Measurements from ENCODE around the gene RCSD1.

GRCh38 chr1:167679714-167680113, 49.7 kb downstream of the RCSD1 start:
- TF ChIP-seq CTCF (IDR thresholded peaks at IDR 0.05) = no peak
- no peak for TF ChIP-seq POLR2A (IDR thresholded peaks at IDR 0.05)
- no peak for TF ChIP-seq EP300 (IDR thresholded peaks at IDR 0.05)

Measured in stomach (tissue), 4 donors.